GM23338 (cell line): ENCODE results near the gene PCSK5. TPM values are rescaled to one million over a fixed set of nuclear protein-coding genes. Genes with fewer than 3 reads are reported as not detected.
A peak's percentile ranks its signal among the peaks of the same experiment; 100 is the strongest.

ENCODE experiments used
- ATAC-seq: fragments of 200-7000 bp; cut with Tn5 transposase; 3 replicates; pipeline ENCODE4 v1.9.1; 2020
- DNase-seq: peaks from one replicate; pipeline ENCODE4 v3.0.0-alpha.2; 2015; ENCODE audit warnings: low spot score
- H2AFZ ChIP-seq: fragments of 200-600 bp; sonication (generic); 2 replicates; pipeline ENCODE4 v1.8.0; 2016; ENCODE audit warnings: antibody characterized with exemption, mild to moderate bottlenecking, moderate library complexity
- H3F3A ChIP-seq: fragments of 200-600 bp; sonication (generic); replicated peaks from 2 replicates; pipeline ENCODE4 v1.8.0; 2017; ENCODE audit warnings: antibody characterized with exemption, mixed run types, low read depth
- H3K27ac ChIP-seq: fragments of 200-600 bp; sonication (generic); 2 replicates; pipeline ENCODE4 v1.6.1; 2016; ENCODE audit warnings: low read depth
- H3K27me3 ChIP-seq: fragments of 200-600 bp; sonication (generic); 2 replicates; pipeline ENCODE4 v1.8.0; 2016; ENCODE audit warnings: mild to moderate bottlenecking, mixed run types, moderate library complexity; ENCODE audit not compliant: insufficient read depth
- H3K36me3 ChIP-seq: fragments of 200-600 bp; sonication (generic); 2 replicates; pipeline ENCODE4 v1.8.0; 2016; ENCODE audit warnings: mild to moderate bottlenecking; ENCODE audit not compliant: insufficient read depth
- H3K4me1 ChIP-seq: fragments of 200-600 bp; sonication (generic); 2 replicates; pipeline ENCODE4 v1.8.0; 2016; ENCODE audit warnings: mild to moderate bottlenecking, moderate library complexity; ENCODE audit not compliant: insufficient read depth
- H3K4me2 ChIP-seq: fragments of 200-600 bp; sonication (generic); 2 replicates; pipeline ENCODE4 v1.7.1; 2017; ENCODE audit warnings: mixed run types
- H3K4me3 ChIP-seq: fragments of 200-600 bp; sonication (generic); 2 replicates; pipeline ENCODE4 v1.6.1; 2016; ENCODE audit warnings: mixed run types
- H3K79me2 ChIP-seq: fragments of 200-600 bp; sonication (generic); replicated peaks from 2 replicates; pipeline ENCODE4 v1.8.0; 2017; ENCODE audit warnings: mild to moderate bottlenecking; ENCODE audit not compliant: insufficient read depth
- H3K9me2 ChIP-seq: fragments of 200-600 bp; sonication (generic); 2 replicates; pipeline ENCODE4 v1.8.0; 2017; ENCODE audit not compliant: insufficient read depth
- H4K20me1 ChIP-seq: fragments of 200-600 bp; sonication (generic); replicated peaks from 2 replicates; pipeline ENCODE4 v1.8.0; 2017; ENCODE audit warnings: mild to moderate bottlenecking; ENCODE audit not compliant: insufficient read depth
- H3K27ac Mint-ChIP-seq: 2 replicates; pipeline ENCODE4 v1.8.0; 2020; ENCODE audit warnings: inconsistent platforms, mild to moderate bottlenecking, moderate library complexity, mixed read lengths
- H3K27me3 Mint-ChIP-seq: 3 replicates; pipeline ENCODE4 v1.8.0; 2022; ENCODE audit warnings: low read depth, mild to moderate bottlenecking, moderate library complexity, mixed read lengths, inconsistent platforms; ENCODE audit not compliant: insufficient read depth, poor library complexity
- H3K36me3 Mint-ChIP-seq: 3 replicates; pipeline ENCODE4 v1.8.0; 2021; ENCODE audit warnings: low read depth, mild to moderate bottlenecking, inconsistent platforms, moderate library complexity, mixed read lengths
- H3K4me1 Mint-ChIP-seq: 3 replicates; pipeline ENCODE4 v1.8.0; 2020; ENCODE audit warnings: mild to moderate bottlenecking, inconsistent platforms, mixed read lengths
- H3K4me3 Mint-ChIP-seq: 3 replicates; pipeline ENCODE4 v1.8.0; 2021; ENCODE audit warnings: moderate library complexity, mild to moderate bottlenecking, inconsistent platforms, mixed read lengths
- H3K9me3 Mint-ChIP-seq: 3 replicates; pipeline ENCODE4 v1.8.0; 2020; ENCODE audit warnings: moderate library complexity, mild to moderate bottlenecking, inconsistent platforms, mixed read lengths
- CREB1 ChIP-seq: fragments of 250-450 bp; sonication (Bioruptor Pico); IDR thresholded peaks from 2 replicates; pipeline ENCODE4 v1.5.0; 2020; ENCODE audit warnings: low read depth, mild to moderate bottlenecking, moderate library complexity
- EZH2phosphoT487 ChIP-seq: fragments of 200-600 bp; sonication (generic); IDR thresholded peaks from one replicate; pipeline ENCODE4 v1.8.1; 2018; ENCODE audit warnings: antibody characterized with exemption; ENCODE audit not compliant: unreplicated experiment
- POLR2AphosphoS5 ChIP-seq: IDR thresholded peaks from 2 replicates; pipeline ENCODE4 v1.6.1; 2016; ENCODE audit warnings: antibody characterized with exemption, low read depth
- ZNF114 ChIP-seq: fragments of 250-450 bp; sonication (Bioruptor Pico); IDR thresholded peaks from 2 replicates; pipeline ENCODE4 v1.5.0; 2020; ENCODE audit warnings: mild to moderate bottlenecking, moderate library complexity
- polyA plus RNA-seq: library from polyadenylated mRNA; unstranded; fragments of >200 nt; fragmentation: Nextera tagmentation; extraction: Ambion mirVana; gene quantifications from 2 replicates; pipeline ENCODE4 v1.2.1, GENCODE V29; 2016
- total RNA-seq: library from RNA; depleted of rRNA; stranded (reverse); fragments of >200 nt; shearing (Covaris generic); gene quantifications from 2 replicates; pipeline ENCODE4 v1.2.3, GENCODE V29; 2014
- TF ChIP-seq, protein P1 (sequence below): IDR thresholded peaks from one replicate; pipeline ENCODE4 v1.6.1; 2018; ENCODE audit warnings: antibody characterized with exemption; ENCODE audit not compliant: unreplicated experiment
- TF ChIP-seq, protein P2 (sequence below), 2 experiments: fragments of 200-600 bp in 1 of 2; sonication (generic) in 1 of 2; conservative IDR thresholded peaks; 2 replicates each; pipeline versions ENCODE4 v1.5.1 to v1.6.1; 2016 to 2017; ENCODE audit warnings: antibody characterized with exemption in 2 of 2, low read depth in 2 of 2, mild to moderate bottlenecking in 2 of 2, moderate library complexity in 1 of 2

Gene PCSK5
- total and polyA plus RNA-seq, 2 experiments from 2014 or later: 12.3 to 34.8 TPM

DNA sequence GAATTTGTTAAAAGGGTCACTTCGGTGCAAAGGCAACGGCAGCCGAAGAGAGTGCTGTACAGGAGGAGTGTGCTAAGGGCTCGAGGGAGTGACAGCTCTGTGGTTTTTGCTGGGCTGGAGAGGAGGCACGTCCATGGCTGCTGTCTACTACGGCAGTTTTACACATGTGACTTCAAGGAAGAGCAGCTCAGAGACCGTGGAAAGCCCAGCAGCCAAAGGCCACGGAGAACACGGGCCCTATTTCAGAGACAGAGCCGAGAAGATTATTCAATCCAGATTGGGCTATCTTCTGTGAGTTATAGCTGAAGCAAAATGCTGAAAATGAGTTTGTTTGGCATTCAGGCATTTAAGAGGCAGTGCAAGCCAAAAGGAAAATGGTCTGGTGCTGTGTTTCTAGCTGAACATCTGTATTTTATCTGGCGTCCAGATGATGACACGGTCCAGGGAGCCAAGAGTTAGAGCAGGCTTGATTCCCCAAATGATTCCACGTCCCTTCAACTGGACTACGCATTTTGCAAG, 407.3 kb downstream of the PCSK5 start (continued):
- TF ChIP-seq, protein P1, sequence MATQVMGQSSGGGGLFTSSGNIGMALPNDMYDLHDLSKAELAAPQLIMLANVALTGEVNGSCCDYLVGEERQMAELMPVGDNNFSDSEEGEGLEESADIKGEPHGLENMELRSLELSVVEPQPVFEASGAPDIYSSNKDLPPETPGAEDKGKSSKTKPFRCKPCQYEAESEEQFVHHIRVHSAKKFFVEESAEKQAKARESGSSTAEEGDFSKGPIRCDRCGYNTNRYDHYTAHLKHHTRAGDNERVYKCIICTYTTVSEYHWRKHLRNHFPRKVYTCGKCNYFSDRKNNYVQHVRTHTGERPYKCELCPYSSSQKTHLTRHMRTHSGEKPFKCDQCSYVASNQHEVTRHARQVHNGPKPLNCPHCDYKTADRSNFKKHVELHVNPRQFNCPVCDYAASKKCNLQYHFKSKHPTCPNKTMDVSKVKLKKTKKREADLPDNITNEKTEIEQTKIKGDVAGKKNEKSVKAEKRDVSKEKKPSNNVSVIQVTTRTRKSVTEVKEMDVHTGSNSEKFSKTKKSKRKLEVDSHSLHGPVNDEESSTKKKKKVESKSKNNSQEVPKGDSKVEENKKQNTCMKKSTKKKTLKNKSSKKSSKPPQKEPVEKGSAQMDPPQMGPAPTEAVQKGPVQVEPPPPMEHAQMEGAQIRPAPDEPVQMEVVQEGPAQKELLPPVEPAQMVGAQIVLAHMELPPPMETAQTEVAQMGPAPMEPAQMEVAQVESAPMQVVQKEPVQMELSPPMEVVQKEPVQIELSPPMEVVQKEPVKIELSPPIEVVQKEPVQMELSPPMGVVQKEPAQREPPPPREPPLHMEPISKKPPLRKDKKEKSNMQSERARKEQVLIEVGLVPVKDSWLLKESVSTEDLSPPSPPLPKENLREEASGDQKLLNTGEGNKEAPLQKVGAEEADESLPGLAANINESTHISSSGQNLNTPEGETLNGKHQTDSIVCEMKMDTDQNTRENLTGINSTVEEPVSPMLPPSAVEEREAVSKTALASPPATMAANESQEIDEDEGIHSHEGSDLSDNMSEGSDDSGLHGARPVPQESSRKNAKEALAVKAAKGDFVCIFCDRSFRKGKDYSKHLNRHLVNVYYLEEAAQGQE: no peak
- TF ChIP-seq EZH2phosphoT487 (no peak), POLR2AphosphoS5 (no peak), ZNF114 (CRISPR knock-in tag) (no peak)
- TF ChIP-seq, protein P2, sequence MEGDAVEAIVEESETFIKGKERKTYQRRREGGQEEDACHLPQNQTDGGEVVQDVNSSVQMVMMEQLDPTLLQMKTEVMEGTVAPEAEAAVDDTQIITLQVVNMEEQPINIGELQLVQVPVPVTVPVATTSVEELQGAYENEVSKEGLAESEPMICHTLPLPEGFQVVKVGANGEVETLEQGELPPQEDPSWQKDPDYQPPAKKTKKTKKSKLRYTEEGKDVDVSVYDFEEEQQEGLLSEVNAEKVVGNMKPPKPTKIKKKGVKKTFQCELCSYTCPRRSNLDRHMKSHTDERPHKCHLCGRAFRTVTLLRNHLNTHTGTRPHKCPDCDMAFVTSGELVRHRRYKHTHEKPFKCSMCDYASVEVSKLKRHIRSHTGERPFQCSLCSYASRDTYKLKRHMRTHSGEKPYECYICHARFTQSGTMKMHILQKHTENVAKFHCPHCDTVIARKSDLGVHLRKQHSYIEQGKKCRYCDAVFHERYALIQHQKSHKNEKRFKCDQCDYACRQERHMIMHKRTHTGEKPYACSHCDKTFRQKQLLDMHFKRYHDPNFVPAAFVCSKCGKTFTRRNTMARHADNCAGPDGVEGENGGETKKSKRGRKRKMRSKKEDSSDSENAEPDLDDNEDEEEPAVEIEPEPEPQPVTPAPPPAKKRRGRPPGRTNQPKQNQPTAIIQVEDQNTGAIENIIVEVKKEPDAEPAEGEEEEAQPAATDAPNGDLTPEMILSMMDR (conservative IDR thresholded peaks at IDR 0.05; ENCODE audit: low read depth in 2 of 2): no peak

DNA sequence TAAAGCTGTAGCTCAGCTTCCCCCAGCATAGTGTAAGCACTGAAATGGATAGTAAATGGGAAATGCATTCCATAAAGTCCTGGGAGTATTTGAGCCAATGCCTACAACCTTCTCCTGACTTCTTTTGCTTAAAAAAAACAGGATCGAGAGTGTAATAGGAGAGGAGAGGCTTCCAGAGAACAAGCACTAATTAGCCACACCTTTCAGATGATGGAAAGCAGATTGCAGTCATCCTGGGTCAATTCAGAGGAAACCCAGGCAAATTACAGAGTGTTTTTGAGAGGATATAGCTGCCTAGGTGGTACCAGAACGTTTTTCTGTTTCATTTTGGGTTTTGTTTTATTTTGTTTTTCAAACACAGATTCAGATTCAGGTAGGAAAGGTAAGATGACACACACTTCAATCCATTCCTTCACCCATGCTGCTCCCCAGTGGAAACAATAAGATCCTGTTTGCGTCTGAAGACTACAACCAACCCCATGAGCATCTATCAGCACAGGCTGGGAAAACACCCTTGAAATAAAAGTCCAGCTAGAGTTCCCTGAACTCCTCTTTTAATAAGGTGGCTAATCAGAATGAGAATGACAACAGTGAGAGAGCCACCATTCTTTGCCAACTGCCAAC, 408.2 kb downstream of the PCSK5 start:
- Histone ChIP-seq H3K4me2 (no peak overlapping the region), H3K9me2 (0 out of 2 replicates have a peak, but pooled peaks cover 3% of the 10 kb centered on the region), H3K36me3 (no peaks in the 10 kb centered on the region), H3K4me3 (no peak overlapping the region), H3K27ac (no peak overlapping the region), H3F3A (no peaks in the 10 kb centered on the region), H4K20me1 (no peaks in the 10 kb centered on the region), H3K27me3 (no peaks in the 10 kb centered on the region), H3K79me2 (no peaks in the 10 kb centered on the region), H3K4me1 (no peaks in the 10 kb centered on the region; the same call in 1 of the 2 replicates), H2AFZ (0 out of 2 replicates have a peak overlapping the region, but pooled peaks have one; percentile 29)
- Mint-ChIP-seq H3K36me3 (no peaks in the 10 kb centered on the region), H3K9me3 (no peaks in the 10 kb centered on the region), H3K27me3 (peaks cover 8% of the 10 kb centered on the region), H3K27ac (no peak overlapping the region), H3K4me3 (no peak overlapping the region), H3K4me1 (peaks cover 16% of the 10 kb centered on the region; the same call in 2 of the 3 replicates)
- ATAC-seq (peak; percentile 65), DNase-seq (peak; percentile 17)
- TF ChIP-seq, protein P2 (conservative IDR thresholded peaks at IDR 0.05; ENCODE audit: low read depth in 2 of 2): peak; percentile 39 to 60
- TF ChIP-seq CREB1: no peak
